Lower leg skin (tissue), 4 donors: ENCODE results near the gene LCLAT1. TPM values are rescaled to one million over a fixed set of nuclear protein-coding genes. Genes with fewer than 3 reads are reported as not detected.

Source experiments
- DNase-seq, 2 donors: peaks; one replicate each; pipeline ENCODE4 v3.0.0-alpha.2; 2019; ENCODE audit warnings: low spot score in 2 of 2
- H3K4me3 ChIP-seq: fragments of 200-600 bp; sonication (generic); 2 replicates; pipeline ENCODE4 v1.5.1; 2017; ENCODE audit warnings: mild to moderate bottlenecking, low read depth; ENCODE audit not compliant: poor library complexity, severe bottlenecking
- POLR2A ChIP-seq, 2 donors: fragments of 450-650 bp; IDR thresholded peaks; one replicate each; pipeline ENCODE4 v1.6.1; 2016 to 2017; ENCODE audit warnings: antibody characterized with exemption in 2 of 2, mild to moderate bottlenecking in 1 of 2, moderate library complexity in 1 of 2
- WGBS, 2 donors: methylation state at CpG; one replicate each; pipeline ENCODE4 v1.1.5; 2018; 5-methylcytosine and 5-hydroxymethylcytosine counted together
- intact Hi-C: fragments of 100-400 bp; cut with DNase I; formaldehyde crosslinking; loops from one replicate; pipeline ENCODE4 v1.15.0; 2023; ENCODE audit warnings: low total_unique reads
- total RNA-seq, 4 donors: library from RNA; depleted of rRNA; stranded (reverse); fragments of >200 nt; gene quantifications; one replicate each; pipeline ENCODE4 v1.1.0, GENCODE V29; 2016
- TF ChIP-seq, protein P1 (sequence below), 3 donors: fragments of 450-650 bp; IDR thresholded peaks; one replicate each; pipeline ENCODE4 v1.5.1; 2016; ENCODE audit warnings: antibody characterized with exemption in 3 of 3, mild to moderate bottlenecking in 3 of 3, moderate library complexity in 2 of 3

LCLAT1 gene
- total RNA-seq, 4 donors from 2014 or later: 5.2 to 19.1 (median 12.0) TPM

DNA sequence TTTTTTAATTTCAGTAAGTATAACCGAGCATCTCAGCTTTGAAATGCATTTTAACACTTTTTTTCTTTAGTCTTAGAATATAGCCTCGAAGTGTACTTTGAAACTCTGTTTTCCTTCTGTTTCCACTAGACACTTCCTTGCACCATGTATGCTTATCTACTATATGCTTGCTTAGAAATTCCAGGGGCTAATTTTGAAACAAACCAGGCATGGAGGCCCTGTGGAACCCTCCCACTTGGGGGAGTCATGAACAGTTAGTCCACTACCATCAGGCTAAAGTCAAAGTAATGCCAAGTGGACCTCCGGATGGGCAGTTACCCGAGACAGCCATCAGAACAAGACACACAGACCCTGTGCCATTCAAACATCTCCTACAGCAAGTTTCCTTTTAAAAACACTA, 120.3 kb downstream of the LCLAT1 start:
- 93 to 98% methylated on average over 4 of the region's 4 CpGs for WGBS, 2 donors
- TF ChIP-seq, protein P1, sequence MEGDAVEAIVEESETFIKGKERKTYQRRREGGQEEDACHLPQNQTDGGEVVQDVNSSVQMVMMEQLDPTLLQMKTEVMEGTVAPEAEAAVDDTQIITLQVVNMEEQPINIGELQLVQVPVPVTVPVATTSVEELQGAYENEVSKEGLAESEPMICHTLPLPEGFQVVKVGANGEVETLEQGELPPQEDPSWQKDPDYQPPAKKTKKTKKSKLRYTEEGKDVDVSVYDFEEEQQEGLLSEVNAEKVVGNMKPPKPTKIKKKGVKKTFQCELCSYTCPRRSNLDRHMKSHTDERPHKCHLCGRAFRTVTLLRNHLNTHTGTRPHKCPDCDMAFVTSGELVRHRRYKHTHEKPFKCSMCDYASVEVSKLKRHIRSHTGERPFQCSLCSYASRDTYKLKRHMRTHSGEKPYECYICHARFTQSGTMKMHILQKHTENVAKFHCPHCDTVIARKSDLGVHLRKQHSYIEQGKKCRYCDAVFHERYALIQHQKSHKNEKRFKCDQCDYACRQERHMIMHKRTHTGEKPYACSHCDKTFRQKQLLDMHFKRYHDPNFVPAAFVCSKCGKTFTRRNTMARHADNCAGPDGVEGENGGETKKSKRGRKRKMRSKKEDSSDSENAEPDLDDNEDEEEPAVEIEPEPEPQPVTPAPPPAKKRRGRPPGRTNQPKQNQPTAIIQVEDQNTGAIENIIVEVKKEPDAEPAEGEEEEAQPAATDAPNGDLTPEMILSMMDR (IDR thresholded peaks at IDR 0.05): no peak
- no peak for TF ChIP-seq POLR2A (IDR thresholded peaks at IDR 0.05)
- intact Hi-C loops: no loop called here
- no peak overlapping the region for H3K4me3 ChIP-seq
- no peak for DNase-seq

DNA sequence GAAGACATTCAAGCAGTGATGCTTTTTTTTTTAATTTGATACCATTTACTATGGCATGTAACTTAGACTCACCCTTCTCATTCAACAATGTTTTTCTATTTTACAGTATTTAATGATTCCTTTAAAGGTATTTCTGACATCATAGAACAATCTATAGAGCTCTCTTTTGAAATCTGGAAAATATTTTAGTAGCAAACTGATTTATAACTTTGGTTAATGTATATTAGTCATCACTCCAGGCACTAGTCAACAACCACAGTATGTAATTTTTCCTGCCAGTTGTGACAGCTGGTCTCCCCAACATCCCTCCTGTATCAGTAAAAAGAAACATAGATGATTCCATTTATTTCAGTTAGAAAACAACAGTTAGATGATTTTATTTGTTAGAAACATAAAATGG, 122.9 kb downstream of the LCLAT1 start:
- TF ChIP-seq, protein P1 (IDR thresholded peaks at IDR 0.05): no peak
- no peak for TF ChIP-seq POLR2A (IDR thresholded peaks at IDR 0.05)
- intact Hi-C loops: no loop called here
- no peak overlapping the region for H3K4me3 ChIP-seq
- no peak for DNase-seq

DNA sequence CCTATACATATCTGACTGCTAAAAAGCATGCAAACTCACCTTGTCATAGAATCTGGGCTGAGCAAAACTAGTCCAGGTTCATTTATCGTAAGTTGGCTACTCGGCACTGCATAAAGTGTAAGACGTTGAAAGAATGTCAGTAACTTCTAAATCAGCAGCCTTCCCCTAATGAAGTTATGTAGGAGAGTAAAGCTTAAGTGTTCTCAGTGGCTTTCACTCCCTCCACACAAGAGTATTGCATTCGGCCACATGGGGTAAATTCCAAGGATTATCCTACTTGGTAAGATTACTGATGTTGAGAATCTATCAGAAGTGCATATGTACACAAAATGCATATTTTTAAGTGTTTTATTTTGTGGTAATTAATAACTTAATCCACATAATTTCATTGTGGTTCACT, 130.1 kb downstream of the LCLAT1 start:
- intact Hi-C loops: no loop called here
- H3K4me3 ChIP-seq: no peak overlapping the region
- DNase-seq: no peak
- no peak for TF ChIP-seq POLR2A (IDR thresholded peaks at IDR 0.05)
- TF ChIP-seq, protein P1 (IDR thresholded peaks at IDR 0.05): no peak
- 95% methylated on average over 4 of the region's 4 CpGs for WGBS, 2 donors

DNA sequence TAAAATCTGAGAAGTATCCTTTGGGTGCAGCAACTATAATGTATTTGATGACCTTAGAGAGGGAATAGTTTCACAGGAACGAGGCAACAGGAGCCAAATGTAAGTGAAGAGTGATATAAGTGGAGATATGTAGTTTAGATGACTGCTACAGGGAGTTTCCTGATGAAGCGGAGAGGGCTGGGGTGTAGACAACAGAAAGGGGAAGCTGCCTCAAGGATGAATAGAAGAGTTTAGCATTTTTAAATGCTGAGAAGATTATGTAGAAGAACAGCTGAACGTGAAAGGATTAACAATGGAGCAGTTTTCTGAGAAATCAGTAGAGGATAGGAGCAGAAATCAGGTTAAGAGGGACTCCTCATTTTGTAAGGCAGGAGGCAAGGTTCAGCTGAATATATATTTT, 133.3 kb downstream of the LCLAT1 start:
- H3K4me3 ChIP-seq: no peak overlapping the region
- intact Hi-C loops: no loop called here
- DNase-seq: no peak
- TF ChIP-seq, protein P1 (IDR thresholded peaks at IDR 0.05): no peak
- TF ChIP-seq POLR2A (IDR thresholded peaks at IDR 0.05): no peak
- WGBS, 2 donors: 84 to 86% methylated on average over 3 of the region's 3 CpGs

DNA sequence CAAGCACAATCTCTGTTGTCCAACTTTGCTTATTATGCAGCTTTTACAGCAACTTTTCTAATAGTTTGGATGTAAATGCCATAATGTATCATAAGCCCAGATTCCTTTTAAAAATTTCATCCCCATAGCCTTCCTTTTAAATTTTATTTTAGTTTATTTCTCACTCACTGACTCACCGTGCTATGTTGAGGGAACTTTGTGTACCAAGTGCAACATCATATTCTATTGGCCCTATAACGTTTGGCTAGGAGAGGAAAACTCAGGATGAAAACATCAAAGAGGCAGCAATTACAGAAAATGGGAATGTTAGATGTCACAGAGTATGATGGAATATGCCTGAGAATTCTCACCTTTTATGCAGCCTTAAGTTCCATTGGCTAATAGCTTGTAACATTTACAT, 135.5 kb downstream of the LCLAT1 start:
- no peak for DNase-seq
- WGBS, 2 donors: 75 to 78% methylated on average over 2 of the region's 2 CpGs
- no peak overlapping the region for H3K4me3 ChIP-seq
- intact Hi-C loops: no loop called here
- TF ChIP-seq POLR2A (IDR thresholded peaks at IDR 0.05): no peak

DNA sequence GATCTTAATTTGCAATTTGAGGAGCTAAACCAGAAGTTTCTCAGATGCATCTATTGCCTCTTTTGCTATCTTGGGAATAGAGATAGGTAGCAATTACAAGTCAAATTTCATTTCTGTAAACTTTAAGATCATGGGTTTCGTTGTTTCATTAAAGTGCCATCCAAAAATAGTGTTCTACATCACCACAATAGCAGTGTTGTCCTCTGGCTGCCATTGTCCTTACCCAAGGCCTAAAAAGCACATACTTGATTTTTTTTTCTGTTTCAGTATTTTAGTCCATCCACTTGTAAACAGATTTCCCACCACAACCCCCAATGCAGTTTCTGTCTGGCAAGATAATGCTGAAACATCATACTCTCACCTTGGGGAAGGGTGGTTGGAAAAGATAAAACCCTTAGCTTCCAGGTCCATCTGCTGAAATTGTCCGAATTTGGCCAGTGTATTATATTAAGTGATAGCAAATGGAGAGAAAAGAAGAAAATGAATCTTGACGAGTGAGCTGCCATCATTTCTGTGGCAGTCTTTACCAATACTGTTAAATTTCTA, 136.2 kb downstream of the LCLAT1 start:
- intact Hi-C loops: no loop called here
- no peak for TF ChIP-seq POLR2A (IDR thresholded peaks at IDR 0.05)
- TF ChIP-seq, protein P1 (IDR thresholded peaks at IDR 0.05): no peak
- WGBS, 2 donors: 96 to 97% methylated on average over 3 of the region's 3 CpGs
- no peak overlapping the region for H3K4me3 ChIP-seq
- DNase-seq: no peak
